Endometrial microvascular endothelial cells (primary cell): ENCODE results near the gene RGMB. TPM values are rescaled to one million over a fixed set of nuclear protein-coding genes. Genes with fewer than 3 reads are reported as not detected.

Experiments
- in situ Hi-C: cut with HindIII; loops from 2 replicates; pipeline ENCODE4 v1.10.0; 2017; ENCODE audit warnings: low sequenced_read_pairs, low pct_unique_long_range_greater_than_20kb; ENCODE audit errors: inconsistent ontology term
- total RNA-seq: library from RNA; depleted of rRNA; stranded (reverse); fragments of >200 nt; gene quantifications from one replicate; pipeline ENCODE4 v1.2.3, GENCODE V29; 2015; ENCODE audit errors: inconsistent ontology term

Gene RGMB
- total RNA-seq, 1 donor from 2014 or later, result 40.3 TPM

DNA sequence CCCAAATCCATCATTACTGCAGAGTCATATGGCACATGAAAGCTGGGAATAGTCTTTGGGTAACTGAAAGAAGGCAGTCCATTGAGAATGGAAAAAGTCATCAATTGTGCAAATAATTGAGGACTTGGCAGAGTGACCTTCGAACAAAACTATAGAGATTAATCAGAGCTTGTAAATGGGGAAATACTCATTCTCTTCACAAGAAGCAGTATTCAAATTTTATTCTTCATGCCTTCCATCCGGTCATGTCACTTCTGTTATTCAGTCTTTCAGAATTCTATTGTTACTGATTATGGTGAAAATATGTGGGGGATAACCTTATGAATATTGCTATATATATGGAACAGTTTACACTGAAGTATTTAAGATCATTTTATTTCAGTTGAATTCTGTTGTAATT lies 8.1 kb downstream of the RGMB start:
- in situ Hi-C loops, result no loop called here

DNA sequence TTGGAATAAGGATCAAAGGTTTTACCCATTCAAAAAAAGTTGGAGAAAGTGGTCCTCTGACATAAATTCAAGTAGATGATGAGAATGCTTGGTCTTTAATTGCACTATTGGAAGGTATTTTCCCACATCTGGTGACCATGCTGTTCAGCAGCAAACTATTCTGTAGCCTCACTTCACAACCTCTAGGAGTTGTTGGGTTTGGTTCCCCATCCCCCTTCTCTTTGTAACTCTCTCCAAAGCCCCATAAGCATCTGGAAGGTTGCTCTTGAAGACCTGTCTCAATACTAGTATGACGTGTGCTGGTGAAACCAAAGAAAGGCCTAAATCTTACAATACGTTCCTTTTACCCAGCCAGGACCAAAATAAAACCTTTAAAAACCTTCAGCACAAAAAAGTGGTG lies 8.5 kb downstream of the RGMB start:
- in situ Hi-C loops, result no loop called here

DNA sequence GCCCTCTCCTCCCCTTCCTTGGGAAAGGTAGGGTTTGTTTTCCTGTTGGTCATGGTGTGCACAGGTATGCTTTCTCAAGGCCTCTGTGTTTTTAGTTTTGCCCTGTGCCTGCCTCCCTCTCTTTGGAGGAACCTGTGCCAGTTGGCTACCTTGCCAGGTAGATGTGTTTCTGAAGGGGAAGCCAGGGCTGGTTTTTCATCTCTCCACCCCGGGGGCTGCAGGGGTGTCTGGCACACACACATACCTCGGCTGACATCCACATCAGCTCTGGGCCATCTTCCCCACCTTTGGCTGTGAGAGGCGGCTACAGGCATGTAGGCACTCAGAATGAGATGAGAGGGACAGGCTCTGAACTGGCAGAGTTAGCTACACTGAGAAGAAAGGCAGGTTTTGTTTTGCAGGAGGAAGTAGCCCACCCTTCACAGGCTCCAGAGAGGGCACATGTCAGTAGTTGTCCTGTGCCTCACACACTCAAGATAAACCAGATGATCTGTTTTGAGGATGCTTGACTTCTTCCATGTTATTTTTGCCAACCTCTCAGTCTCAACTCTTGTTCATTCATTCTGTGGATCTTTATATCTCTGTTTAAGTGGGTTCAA lies 9.7 kb downstream of the RGMB start:
- in situ Hi-C loops, result no loop called here

DNA sequence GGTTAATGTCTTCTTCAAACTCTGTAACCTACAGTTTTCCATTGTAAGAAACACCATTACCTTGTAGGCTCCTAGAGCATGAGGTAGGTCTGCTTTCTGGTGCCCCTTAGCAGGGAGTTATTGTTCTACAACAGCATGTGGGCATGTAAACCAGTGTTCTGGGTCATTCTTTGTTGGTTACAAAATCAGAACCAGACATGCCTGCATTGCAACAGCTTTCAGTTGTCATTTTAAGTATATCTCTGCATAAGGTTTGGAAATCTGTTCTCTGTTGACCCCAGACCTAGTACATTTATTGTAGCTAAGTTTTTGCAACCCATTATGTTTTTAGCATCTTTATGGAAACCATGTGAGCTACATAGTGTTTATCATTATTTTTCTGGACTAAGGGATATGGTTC lies 10.9 kb downstream of the RGMB start:
- in situ Hi-C loops, result no loop called here

DNA sequence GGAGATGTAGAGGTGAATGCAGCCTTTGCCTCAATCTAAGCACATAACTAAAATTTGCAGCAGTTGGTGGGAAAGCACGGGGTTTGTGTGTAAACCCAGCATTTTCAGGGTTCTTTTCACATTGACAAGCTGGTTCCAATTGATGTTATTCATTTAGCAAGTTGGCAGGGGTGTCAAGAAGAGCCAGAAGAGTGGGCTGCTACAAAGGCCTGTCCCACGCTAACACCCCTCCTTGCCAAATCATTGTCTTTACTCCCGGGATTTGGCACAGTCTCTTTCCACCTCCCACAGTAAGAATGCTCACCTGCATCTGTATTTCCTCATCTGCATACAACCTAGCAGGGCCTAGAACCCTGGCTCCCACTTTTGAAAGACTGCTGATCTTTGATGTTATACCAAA lies 11.8 kb downstream of the RGMB start:
- in situ Hi-C loops, result no loop called here

DNA sequence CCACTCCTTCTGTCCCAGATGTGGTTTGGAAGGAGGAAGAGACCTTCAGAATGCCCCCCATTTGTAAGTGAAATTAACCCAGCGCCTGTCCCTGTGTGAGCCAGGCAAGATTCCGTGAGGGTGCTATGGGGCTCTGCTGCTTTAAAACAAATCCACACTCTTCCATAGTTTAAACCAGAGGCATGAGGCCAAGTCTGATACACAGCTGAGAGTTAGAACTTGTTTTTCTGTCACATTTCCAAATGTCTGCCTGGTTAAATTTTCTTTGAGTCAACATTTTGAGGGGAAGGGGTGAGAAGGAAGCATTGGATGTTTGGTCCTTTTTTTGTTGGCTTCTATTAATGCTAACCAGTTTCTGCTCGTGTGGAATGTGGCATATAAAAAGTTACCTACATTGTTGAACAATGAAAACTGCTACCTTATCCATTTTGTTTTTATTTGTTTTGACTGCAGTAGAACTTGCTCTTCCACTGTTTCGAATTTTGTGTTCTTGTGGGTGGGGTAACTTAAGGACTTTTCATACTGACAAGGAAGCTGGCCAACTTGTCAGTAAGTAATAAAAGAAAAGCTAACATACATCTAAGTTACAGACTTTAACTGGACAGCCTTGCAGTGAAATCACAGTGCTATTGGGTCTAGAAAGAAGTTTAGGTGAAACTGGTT lies 12.9 kb downstream of the RGMB start:
- in situ Hi-C loops, result no loop called here

DNA sequence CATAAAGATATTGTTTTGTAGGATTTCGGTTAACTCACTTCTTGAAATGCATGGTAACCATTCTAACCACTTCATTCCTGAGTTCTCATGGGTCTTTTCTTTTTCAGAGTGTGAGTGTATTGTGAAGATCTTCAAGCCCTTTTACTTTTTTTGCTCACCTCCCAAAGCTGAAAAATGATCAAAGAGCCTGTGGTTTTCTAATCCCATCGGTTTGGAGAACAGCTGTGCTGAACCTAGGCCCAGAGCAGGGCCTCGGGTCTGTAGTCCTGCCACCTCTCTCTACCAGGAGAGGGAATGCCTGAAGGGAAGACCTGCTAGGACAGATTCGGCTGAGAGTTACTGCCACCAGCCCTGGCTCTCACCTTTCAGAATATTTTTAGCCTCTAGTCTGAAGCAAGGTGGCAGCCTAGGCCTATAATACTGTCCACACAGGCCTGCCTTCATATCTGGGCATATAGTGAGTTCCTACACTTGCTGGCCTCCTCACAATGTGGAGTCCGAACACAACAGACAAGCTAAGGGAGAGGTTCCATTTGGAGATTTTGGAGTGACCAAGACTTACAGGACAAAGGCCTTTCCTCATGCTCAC lies 13.8 kb downstream of the RGMB start:
- in situ Hi-C loops, result no loop called here

DNA sequence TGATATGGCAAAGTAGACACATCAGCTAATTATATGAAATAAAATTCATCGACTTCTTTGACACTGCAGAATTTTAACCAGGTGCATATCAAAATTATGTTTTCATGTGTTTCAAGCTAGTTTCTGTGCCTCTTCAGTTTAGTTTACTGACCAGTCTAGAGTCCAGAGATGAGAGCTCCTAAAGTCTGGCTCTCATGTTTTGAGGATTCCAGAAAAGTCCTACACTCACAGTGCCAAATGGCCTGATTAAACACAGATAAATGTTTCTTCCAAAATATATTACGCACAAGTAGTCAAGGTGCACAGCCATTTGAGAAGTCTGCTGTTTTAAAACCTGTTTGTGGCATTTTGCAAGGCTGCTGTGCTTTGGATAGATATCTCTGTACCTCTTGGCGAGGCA lies 15.6 kb downstream of the RGMB start:
- in situ Hi-C loops, result no loop called here

DNA sequence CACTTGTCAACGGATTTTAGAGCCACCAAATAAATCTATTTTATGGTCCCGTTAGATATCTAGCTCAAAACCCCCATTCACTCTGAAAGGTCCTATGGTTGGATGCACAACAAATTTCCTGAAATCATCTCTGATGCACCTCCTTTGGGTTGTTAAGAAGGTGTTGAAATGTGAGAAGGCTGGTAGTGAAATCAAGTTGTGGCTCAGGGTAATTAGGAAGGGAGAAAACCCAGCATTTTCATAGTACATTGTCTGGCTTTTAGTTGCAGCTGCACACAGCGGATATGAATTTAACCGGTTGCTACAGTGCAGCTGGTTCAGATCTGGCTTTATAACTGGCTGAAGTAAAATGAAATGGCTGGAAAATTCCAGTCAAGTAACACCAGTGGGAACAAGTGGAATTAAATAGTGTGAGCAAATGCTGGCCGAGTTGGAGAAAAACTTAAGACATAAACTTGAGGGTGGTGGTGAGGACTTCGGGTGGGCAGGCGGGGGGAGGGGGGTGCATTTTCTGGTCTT lies 17.6 kb downstream of the RGMB start:
- in situ Hi-C loops, result no loop called here

DNA sequence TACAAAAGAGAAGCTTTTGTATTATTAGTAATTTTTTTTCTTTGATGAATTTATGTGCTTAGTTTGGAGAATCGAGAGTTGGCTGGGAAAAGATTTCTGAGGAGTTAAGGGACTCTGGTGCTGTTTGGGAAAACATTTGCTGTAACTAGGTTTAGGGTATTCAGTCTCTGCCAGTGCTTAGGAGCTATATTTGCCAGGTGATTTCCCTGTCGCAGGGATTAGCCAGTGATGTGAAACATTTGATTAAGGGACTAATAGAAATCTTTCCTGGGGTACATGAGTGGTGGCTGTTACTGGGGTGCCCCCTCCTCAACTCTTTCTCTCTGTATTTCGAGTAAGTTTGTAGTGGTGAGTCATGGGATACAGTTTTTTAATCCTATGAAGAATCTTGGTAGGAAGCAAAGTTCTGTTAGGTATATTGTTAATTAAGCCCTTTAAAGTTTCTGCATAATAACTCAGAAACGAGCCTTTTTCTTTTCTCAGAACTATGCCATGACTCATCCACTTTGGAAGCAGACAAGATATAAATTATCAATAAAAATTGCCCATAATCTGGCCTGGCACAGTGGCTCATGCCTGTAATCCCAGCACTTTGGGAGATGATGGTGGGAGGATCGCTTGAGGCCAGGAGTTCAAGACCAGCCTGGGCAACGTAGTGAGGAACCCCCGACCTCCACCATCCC lies 18.6 kb downstream of the RGMB start:
- in situ Hi-C loops, result no loop called here

DNA sequence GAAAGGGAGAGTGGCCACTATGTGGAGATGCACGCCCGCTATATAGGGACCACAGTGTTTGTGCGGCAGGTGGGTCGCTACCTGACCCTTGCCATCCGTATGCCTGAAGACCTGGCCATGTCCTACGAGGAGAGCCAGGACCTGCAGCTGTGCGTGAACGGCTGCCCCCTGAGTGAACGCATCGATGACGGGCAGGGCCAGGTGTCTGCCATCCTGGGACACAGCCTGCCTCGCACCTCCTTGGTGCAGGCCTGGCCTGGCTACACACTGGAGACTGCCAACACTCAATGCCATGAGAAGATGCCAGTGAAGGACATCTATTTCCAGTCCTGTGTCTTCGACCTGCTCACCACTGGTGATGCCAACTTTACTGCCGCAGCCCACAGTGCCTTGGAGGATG lies 19.8 kb downstream of the RGMB start:
- in situ Hi-C loops, result no loop called here

DNA sequence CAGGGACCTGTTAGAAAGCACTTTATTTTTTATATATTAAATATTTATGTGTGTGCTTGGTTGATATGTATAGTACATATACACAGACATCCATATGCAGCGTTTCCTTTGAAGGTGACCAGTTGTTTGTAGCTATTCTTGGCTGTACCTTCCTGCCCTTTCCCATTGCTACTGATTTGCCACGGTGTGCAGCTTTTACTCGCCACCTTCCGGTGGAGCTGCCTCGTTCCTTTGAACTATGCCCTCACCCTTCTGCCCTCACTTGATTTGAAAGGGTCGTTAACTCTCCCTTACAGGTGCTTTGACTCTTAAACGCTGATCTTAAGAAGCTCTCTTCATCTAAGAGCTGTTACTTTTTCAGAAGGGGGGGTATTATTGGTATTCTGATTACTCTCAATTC lies 20.5 kb downstream of the RGMB start:
- in situ Hi-C loops, result no loop called here

DNA sequence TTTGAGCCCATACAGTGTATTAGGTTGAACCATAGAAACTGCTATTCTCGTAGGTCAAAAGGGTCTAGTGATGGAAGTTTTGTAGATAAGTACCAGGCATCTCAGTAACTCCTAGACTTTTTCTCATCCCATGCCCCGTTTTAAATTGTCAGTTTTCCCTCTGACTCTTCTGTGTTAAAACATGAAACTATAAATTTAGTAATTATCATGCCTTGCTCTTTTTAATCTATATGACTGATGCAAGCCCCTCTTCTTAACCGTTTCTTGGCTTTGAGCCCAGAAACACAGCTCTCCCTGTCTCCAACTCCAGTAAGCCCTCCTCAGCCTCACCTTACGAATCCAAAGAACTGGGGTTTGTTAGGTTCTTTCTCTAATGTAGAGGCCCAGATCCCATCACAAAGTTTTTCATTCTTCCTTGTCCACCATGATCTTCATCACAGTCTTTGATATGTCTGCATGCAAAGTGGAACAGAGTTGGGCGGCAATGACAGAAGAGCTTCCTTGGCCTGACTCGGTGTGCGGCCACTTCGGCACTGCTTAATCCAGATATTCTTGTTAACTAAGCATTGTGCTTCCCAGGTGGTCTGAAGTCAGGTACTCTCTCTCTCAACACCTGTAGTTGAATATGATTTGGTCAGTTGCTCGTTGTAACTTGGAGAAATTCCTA lies 21.1 kb downstream of the RGMB start:
- in situ Hi-C loops, result no loop called here

DNA sequence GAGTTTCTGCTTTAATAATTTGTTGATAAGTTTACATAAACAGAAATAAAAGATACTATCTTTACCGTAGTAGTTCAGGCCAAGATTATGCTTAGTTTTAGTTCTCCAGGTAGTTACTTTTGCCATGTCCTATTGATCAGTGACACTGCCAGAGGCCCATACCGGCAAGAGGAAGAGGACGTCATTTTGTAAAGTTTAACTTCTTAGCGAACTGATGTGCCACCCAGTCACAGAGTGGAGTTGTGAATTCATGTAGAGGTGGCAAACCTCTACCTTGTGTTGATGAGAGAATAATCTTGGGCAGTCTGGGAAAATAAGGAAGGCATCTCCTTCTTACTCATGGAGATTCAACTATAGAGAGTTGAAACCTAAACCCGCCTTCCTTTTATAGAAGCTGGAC lies 21.8 kb downstream of the RGMB start:
- in situ Hi-C loops, result no loop called here

DNA sequence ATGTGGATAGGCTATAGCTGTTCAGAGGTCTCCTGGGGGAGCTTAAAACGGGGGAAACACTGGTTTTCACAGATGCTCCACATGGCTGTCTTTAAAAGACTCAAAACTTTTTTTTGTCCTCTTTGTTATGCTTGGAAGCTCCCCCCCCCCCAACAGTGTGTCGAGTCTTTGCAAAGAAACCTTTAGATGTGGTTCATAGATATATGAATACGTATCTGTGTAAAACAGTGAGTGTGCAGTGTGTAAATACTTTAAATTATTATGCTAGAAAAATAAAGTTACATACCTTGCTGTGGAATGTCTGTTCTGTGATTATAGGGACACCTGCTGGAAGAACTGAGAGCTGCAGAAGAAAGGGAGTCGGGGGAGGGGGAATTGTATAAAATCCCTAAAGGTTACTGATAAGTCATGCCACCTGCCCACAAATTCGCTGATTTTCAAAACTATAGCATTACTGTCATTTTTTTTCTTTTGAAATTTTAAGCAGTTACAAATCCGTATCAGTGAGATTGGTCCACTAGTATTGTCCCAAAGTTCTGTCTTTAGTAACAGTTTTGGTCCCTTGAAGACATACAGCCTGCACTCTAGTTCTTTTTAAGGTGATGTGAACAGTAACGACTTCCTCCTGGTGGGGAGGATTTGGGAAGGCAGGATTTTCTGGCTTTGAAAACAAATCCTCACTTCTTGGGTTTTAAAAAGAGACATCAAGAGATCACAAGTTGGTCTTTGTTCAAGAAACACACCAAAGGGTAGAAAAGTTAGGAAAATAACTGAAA lies 22.9 kb downstream of the RGMB start:
- in situ Hi-C loops, result no loop called here

DNA sequence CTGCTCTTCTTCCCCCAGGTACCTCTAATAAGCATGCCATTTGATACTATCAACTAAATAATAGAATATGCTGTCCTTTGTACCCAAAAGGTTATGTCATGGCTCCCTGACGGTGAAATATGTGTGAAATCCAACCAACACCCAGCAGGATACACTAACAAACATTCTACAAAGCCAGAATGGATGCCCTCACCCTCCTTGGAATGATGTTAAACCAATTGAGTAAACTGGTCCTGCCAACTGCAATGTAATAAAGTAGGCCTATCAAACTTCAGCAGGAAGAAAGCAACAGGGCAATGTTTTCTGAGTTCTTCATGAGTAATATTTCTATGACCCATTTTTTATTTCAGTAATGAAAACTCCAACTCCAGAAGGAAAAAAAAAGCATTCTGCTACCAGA lies 24.9 kb downstream of the RGMB start:
- in situ Hi-C loops, result no loop called here

DNA sequence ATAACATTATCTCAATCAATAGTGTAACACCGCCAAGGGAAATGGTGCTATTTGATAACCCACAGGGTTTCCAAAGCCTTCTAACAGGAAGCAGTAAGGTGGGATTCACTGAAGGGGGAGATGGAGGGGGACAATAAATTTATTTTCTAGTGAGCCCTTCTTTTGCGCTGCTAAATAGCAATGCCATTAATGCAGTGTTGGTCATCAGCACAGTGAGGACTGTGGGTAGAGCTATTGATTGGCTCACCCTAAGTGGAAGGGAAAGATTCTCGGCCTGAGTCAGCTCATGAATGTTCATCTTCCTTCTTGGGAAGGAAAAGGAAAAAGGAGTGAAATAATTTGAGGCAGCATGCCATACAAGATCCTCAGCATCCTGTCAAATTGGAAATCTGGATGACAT lies 25.4 kb downstream of the RGMB start:
- in situ Hi-C loops, result no loop called here

DNA sequence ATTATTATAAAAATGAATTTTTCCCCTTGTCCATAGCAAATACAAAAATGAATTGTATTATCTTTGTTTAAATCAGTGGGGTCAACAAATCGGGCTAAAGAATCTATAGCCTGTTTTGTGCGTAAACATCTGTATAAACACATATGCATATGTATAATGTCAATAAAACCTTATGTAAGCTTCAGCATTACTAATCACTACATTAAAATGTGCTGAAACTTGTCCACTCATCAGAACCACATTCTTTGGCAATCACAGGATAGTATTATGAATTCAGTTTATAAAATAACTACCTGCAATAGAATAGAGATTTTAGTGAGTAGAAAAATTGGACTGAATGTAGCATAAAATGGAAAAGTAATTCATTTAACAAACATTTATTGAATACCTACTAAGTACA lies 30.6 kb downstream of the RGMB start:
- in situ Hi-C loops, result no loop called here

DNA sequence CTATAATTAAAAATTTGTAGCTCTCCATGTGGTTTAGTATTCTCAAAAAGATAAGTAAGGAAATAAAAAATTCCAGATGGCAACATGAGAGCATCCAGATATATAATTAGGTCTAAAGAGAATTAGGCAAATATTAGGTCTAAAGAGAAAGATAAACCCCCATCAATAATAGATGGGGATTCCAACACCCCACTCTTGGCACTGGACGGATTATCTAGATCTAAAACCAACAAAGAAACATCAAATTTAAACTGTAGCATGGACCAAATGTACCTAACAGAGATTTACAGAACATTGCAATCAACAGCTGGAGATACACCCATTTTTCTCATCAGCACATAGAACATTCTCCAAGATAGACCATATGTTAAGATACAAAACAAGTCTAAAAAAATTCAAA lies 31.6 kb downstream of the RGMB start:
- in situ Hi-C loops, result no loop called here
